Liver (tissue), 9 donors: ENCODE measurements around the gene EMSY. TPM values are rescaled to one million over a fixed set of nuclear protein-coding genes. Genes with fewer than 3 reads are reported as not detected.

ENCODE experiments used
- DNase-seq: peaks from one replicate; pipeline ENCODE4 v3.0.0-alpha.2; 2017; ENCODE audit warnings: low spot score
- H3K27ac ChIP-seq, 2 donors: one replicate each; pipeline ENCODE4 v1.7.0; 2013; ENCODE audit warnings: inconsistent platforms in 2 of 2, low read length in 2 of 2, control low read depth in 1 of 2, low read depth in 1 of 2, mild to moderate bottlenecking in 1 of 2
- H3K27me3 ChIP-seq, 4 donors: one replicate each; pipeline versions ENCODE4 v1.6.1 to v1.7.0; 2013; ENCODE audit warnings: low read length in 3 of 4, inconsistent platforms in 1 of 4, mild to moderate bottlenecking in 1 of 4, moderate library complexity in 1 of 4; ENCODE audit not compliant: control insufficient read depth in 4 of 4, insufficient read depth in 4 of 4
- H3K36me3 ChIP-seq, 4 donors: one replicate each; pipeline versions ENCODE4 v1.6.1 to v1.7.0; 2013; ENCODE audit warnings: low read length in 3 of 4, mild to moderate bottlenecking in 3 of 4, low read depth in 1 of 4, moderate library complexity in 1 of 4; ENCODE audit not compliant: control insufficient read depth in 4 of 4, insufficient read depth in 3 of 4
- H3K4me1 ChIP-seq, 4 donors: one replicate each; pipeline versions ENCODE4 v1.6.1 to v1.7.0; 2013; ENCODE audit warnings: low read length in 3 of 4, mild to moderate bottlenecking in 3 of 4, moderate library complexity in 1 of 4; ENCODE audit not compliant: control insufficient read depth in 4 of 4, insufficient read depth in 4 of 4
- H3K4me3 ChIP-seq, 3 donors: one replicate each; pipeline versions ENCODE4 v1.6.1 to v1.7.0; 2013; ENCODE audit warnings: low read length in 3 of 3, control low read depth in 1 of 3, low read depth in 1 of 3, mild to moderate bottlenecking in 1 of 3
- H3K9ac ChIP-seq, 2 donors: one replicate each; pipeline ENCODE4 v1.7.0; 2013; ENCODE audit warnings: low read length in 2 of 2, mild to moderate bottlenecking in 2 of 2, moderate library complexity in 2 of 2, control low read depth in 1 of 2, low read depth in 1 of 2
- H3K9me3 ChIP-seq, 4 donors: one replicate each; pipeline versions ENCODE4 v1.6.1 to v1.7.0; 2013; ENCODE audit warnings: low read length in 3 of 4; ENCODE audit not compliant: control insufficient read depth in 4 of 4
- ATF3 ChIP-seq: IDR thresholded peaks from 2 replicates; pipeline ENCODE4 v1.6.1; 2016; ENCODE audit warnings: antibody characterized with exemption
- CTCF ChIP-seq: fragments of 150-350 bp; IDR thresholded peaks from 2 replicates; pipeline ENCODE4 v1.5.1; 2017; ENCODE audit warnings: improper control_type of control experiment, low read depth, low read length; ENCODE audit not compliant: missing input control
- EGR1 ChIP-seq, 2 donors: IDR thresholded peaks; 2 replicates each; pipeline ENCODE4 v1.6.1; 2016 to 2018; ENCODE audit warnings: antibody characterized with exemption in 2 of 2, low read depth in 2 of 2
- FOXA2 ChIP-seq: IDR thresholded peaks from 2 replicates; pipeline ENCODE4 v1.6.1; 2016; ENCODE audit warnings: antibody characterized with exemption
- GABPA ChIP-seq, 2 donors: IDR thresholded peaks in 1 of 2; conservative IDR thresholded peaks in 1 of 2; 2 replicates each; pipeline ENCODE4 v1.6.1; 2016; ENCODE audit warnings: antibody characterized with exemption in 2 of 2, mild to moderate bottlenecking in 1 of 2, moderate library complexity in 1 of 2
- HNF4A ChIP-seq, 2 donors: conservative IDR thresholded peaks; 2 replicates each; pipeline ENCODE4 v1.6.1; 2016; ENCODE audit warnings: antibody characterized with exemption in 2 of 2, mild to moderate bottlenecking in 2 of 2
- HNF4G ChIP-seq: IDR thresholded peaks from 2 replicates; pipeline ENCODE4 v1.6.1; 2016; ENCODE audit warnings: antibody characterized with exemption
- JUND ChIP-seq, 2 donors: IDR thresholded peaks; 2 replicates each; pipeline ENCODE4 v1.6.1; 2016; ENCODE audit warnings: antibody characterized with exemption in 2 of 2
- MAX ChIP-seq: IDR thresholded peaks from 2 replicates; pipeline ENCODE4 v1.6.1; 2016; ENCODE audit warnings: antibody characterized with exemption
- NR2F2 ChIP-seq: IDR thresholded peaks from 2 replicates; pipeline ENCODE4 v1.6.1; 2016; ENCODE audit warnings: antibody characterized with exemption
- REST ChIP-seq: IDR thresholded peaks from 2 replicates; pipeline ENCODE4 v1.6.1; 2016; ENCODE audit warnings: antibody characterized with exemption, mild to moderate bottlenecking
- RXRA ChIP-seq, 2 donors: IDR thresholded peaks; 2 replicates each; pipeline ENCODE4 v1.6.1; 2017 to 2018; ENCODE audit warnings: antibody characterized with exemption in 2 of 2, mild to moderate bottlenecking in 1 of 2
- SP1 ChIP-seq: IDR thresholded peaks from 2 replicates; pipeline ENCODE4 v1.6.1; 2018; ENCODE audit warnings: antibody characterized with exemption, mild to moderate bottlenecking
- TAF1 ChIP-seq: conservative IDR thresholded peaks from 2 replicates; pipeline ENCODE4 v1.6.1; 2016; ENCODE audit warnings: antibody characterized with exemption, mild to moderate bottlenecking
- YY1 ChIP-seq: IDR thresholded peaks from 2 replicates; pipeline ENCODE4 v1.6.1; 2016; ENCODE audit warnings: antibody characterized with exemption, mild to moderate bottlenecking
- WGBS: extraction: QIAGEN DNeasy Blood & Tissue Kit; methylation state at CpG from one replicate; pipeline ENCODE4 v1.1.7; 2013; 5-methylcytosine and 5-hydroxymethylcytosine counted together
- polyA plus RNA-seq, 2 donors: library from polyadenylated mRNA; stranded (reverse) in 1 of 2; unstranded in 1 of 2; fragments of 200-250 nt in 1 of 2; fragments of >200 nt in 1 of 2; fragmentation: Nextera tagmentation in 1 of 2; extraction: Ambion mirVana in 1 of 2; gene quantifications; one replicate each; pipeline versions ENCODE4 v1.2.1 to v1.2.3, GENCODE V29; 2013 to 2015
- total RNA-seq, 2 donors: library from RNA; depleted of rRNA; stranded (reverse); fragments of >200 nt; gene quantifications; one replicate each; pipeline ENCODE4 v1.2.3, GENCODE V29; 2014
- TF ChIP-seq, protein P1 (sequence below): IDR thresholded peaks from 2 replicates; pipeline ENCODE4 v1.6.1; 2016; ENCODE audit warnings: antibody characterized with exemption
- donor health status: healthy.
- donor health status: healthy.
- donor health status: healthy.
- donor health status: healthy.
- donor health status: healthy.

Gene EMSY
- total and polyA plus RNA-seq, 4 donors, result 4.2 to 14.8 (median 8.9) TPM

GRCh38 chr11:76542436-76542835, 97.6 kb downstream of the EMSY start:
- Histone ChIP-seq H3K27me3 (no peaks in the 10 kb centered on the region), H3K27ac (no peak overlapping the region), H3K9ac (no peak overlapping the region), H3K4me3 (no peak overlapping the region), H3K4me1 (no peaks in the 10 kb centered on the region), H3K36me3 (peaks cover 10 to 62% (median 44%) of the 10 kb centered on the region in 4 donors), H3K9me3 (no peaks in the 10 kb centered on the region)
- no peak for DNase-seq
- no peak for TF ChIP-seq ATF3
- no peak for TF ChIP-seq REST
- no peak for TF ChIP-seq EGR1 (IDR thresholded peaks at IDR 0.05; ENCODE audit: low read depth in 2 of 2)
- TF ChIP-seq GABPA (IDR thresholded peaks at IDR 0.05 in 1 of 2, conservative IDR thresholded peaks at IDR 0.05 in 1 of 2), result no peak
- no peak for TF ChIP-seq NR2F2
- TF ChIP-seq, protein P1, sequence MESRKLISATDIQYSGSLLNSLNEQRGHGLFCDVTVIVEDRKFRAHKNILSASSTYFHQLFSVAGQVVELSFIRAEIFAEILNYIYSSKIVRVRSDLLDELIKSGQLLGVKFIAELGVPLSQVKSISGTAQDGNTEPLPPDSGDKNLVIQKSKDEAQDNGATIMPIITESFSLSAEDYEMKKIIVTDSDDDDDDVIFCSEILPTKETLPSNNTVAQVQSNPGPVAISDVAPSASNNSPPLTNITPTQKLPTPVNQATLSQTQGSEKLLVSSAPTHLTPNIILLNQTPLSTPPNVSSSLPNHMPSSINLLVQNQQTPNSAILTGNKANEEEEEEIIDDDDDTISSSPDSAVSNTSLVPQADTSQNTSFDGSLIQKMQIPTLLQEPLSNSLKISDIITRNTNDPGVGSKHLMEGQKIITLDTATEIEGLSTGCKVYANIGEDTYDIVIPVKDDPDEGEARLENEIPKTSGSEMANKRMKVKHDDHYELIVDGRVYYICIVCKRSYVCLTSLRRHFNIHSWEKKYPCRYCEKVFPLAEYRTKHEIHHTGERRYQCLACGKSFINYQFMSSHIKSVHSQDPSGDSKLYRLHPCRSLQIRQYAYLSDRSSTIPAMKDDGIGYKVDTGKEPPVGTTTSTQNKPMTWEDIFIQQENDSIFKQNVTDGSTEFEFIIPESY, result no peak
- TF ChIP-seq SP1, result no peak
- TF ChIP-seq TAF1, result no peak
- no peak for TF ChIP-seq YY1
- TF ChIP-seq RXRA (IDR thresholded peaks at IDR 0.05), result no peak
- TF ChIP-seq HNF4G, result no peak
- TF ChIP-seq FOXA2, result no peak
- no peak for TF ChIP-seq MAX
- TF ChIP-seq JUND (IDR thresholded peaks at IDR 0.05), result no peak
- no peak for TF ChIP-seq CTCF
- TF ChIP-seq HNF4A (conservative IDR thresholded peaks at IDR 0.05), result no peak
- WGBS, result 81% methylated on average over 2 of the region's 2 CpGs
